Gastroesophageal sphincter (tissue), 4 donors: Measurements from ENCODE around the gene PF4V1. TPM values are rescaled to one million over a fixed set of nuclear protein-coding genes. Genes with fewer than 3 reads are reported as not detected.
A peak's percentile ranks its signal among the peaks of the same experiment; 100 is the strongest.
"Not testable (repeated sequence)": the region's sequence is repeated elsewhere in the genome, so short reads cannot be mapped to it uniquely, and the experiment has no call there.

Source experiments
- ATAC-seq: fragments of 150-250 bp; one replicate; pipeline ENCODE4 v1.9.1; 2016; ENCODE audit warnings: mild to moderate bottlenecking, moderate library complexity
- H3K27ac ChIP-seq, 4 donors: fragments of 200-600 bp; sonication (generic) in 3 of 4; 1 replicate in 3 of 4; 2 replicates in 1 of 4; pipeline ENCODE4 v1.5.1; 2016 to 2019
- H3K27me3 ChIP-seq: fragments of 200-600 bp; sonication (generic); one replicate; pipeline ENCODE4 v1.5.1; 2019
- H3K36me3 ChIP-seq, 2 donors: fragments of 200-600 bp; sonication (generic); one replicate each; pipeline ENCODE4 v1.5.1; 2019; ENCODE audit warnings: control low read depth in 1 of 2
- H3K4me1 ChIP-seq, 3 donors: fragments of 200-600 bp; sonication (generic); 1 replicate in 2 of 3; 2 replicates in 1 of 3; pipeline ENCODE4 v1.5.1; 2016 to 2019; ENCODE audit warnings: control low read depth in 2 of 3
- H3K4me3 ChIP-seq, 2 donors: fragments of 200-600 bp; sonication (generic); one replicate each; pipeline ENCODE4 v1.5.1; 2019; ENCODE audit warnings: mild to moderate bottlenecking in 1 of 2, moderate library complexity in 1 of 2
- H3K9me3 ChIP-seq, 3 donors: fragments of 200-600 bp; sonication (generic); one replicate each; pipeline ENCODE4 v1.5.1; 2017 to 2019; ENCODE audit warnings: control low read depth in 2 of 3
- EP300 ChIP-seq: sonication (generic); formaldehyde crosslinking; IDR thresholded peaks from one replicate; pipeline ENCODE4 v1.6.1; 2017; ENCODE audit warnings: antibody characterized with exemption, mild to moderate bottlenecking
- POLR2A ChIP-seq, 2 donors: fragments of 450-650 bp; IDR thresholded peaks; one replicate each; pipeline ENCODE4 v1.6.1; 2017; ENCODE audit warnings: antibody characterized with exemption in 2 of 2, mild to moderate bottlenecking in 2 of 2, moderate library complexity in 1 of 2
- POLR2AphosphoS5 ChIP-seq: sonication (generic); formaldehyde crosslinking; IDR thresholded peaks from one replicate; pipeline ENCODE4 v1.6.1; 2017; ENCODE audit warnings: antibody characterized with exemption
- WGBS, 2 donors: methylation state at CpG; one replicate each; pipeline ENCODE4 v1.1.5; 2018; ENCODE audit warnings: low coverage in 1 of 2; 5-methylcytosine and 5-hydroxymethylcytosine counted together
- total RNA-seq, 4 donors: library from RNA; depleted of rRNA; stranded (reverse); fragments of >200 nt; gene quantifications; one replicate each; pipeline ENCODE4 v1.1.0, GENCODE V29; 2016
- TF ChIP-seq, protein P1 (sequence below), 4 experiments: fragments of 200-600 bp in 2 of 4; fragments of 450-650 bp in 2 of 4; sonication (generic) in 1 of 4; IDR thresholded peaks; one replicate each; pipeline ENCODE4 v1.5.1; 2017 to 2019; ENCODE audit warnings: antibody characterized with exemption in 4 of 4, mild to moderate bottlenecking in 2 of 4, moderate library complexity in 2 of 4

PF4V1 gene
- total RNA-seq, 4 donors from 2014 or later = not detected

GRCh38 chr4:73897380-73898136 lies 44.5 kb downstream of the PF4V1 start:
- ATAC-seq = peak; percentile 72
- Histone ChIP-seq H3K27ac (no peak overlapping the region), H3K36me3 (no peaks in the 10 kb centered on the region), H3K4me1 (no peaks in the 10 kb centered on the region), H3K9me3 (no peaks in the 10 kb centered on the region), H3K4me3 (no peak overlapping the region), H3K27me3 (no peaks in the 10 kb centered on the region)
- TF ChIP-seq POLR2A (IDR thresholded peaks at IDR 0.05) (no peak), EP300 (no peak), POLR2AphosphoS5 (no peak)
- TF ChIP-seq, protein P1, sequence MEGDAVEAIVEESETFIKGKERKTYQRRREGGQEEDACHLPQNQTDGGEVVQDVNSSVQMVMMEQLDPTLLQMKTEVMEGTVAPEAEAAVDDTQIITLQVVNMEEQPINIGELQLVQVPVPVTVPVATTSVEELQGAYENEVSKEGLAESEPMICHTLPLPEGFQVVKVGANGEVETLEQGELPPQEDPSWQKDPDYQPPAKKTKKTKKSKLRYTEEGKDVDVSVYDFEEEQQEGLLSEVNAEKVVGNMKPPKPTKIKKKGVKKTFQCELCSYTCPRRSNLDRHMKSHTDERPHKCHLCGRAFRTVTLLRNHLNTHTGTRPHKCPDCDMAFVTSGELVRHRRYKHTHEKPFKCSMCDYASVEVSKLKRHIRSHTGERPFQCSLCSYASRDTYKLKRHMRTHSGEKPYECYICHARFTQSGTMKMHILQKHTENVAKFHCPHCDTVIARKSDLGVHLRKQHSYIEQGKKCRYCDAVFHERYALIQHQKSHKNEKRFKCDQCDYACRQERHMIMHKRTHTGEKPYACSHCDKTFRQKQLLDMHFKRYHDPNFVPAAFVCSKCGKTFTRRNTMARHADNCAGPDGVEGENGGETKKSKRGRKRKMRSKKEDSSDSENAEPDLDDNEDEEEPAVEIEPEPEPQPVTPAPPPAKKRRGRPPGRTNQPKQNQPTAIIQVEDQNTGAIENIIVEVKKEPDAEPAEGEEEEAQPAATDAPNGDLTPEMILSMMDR (IDR thresholded peaks at IDR 0.05) = no peak
- WGBS, 2 donors = 41 to 56% methylated on average over 4 of the region's 4 CpGs

DNA sequence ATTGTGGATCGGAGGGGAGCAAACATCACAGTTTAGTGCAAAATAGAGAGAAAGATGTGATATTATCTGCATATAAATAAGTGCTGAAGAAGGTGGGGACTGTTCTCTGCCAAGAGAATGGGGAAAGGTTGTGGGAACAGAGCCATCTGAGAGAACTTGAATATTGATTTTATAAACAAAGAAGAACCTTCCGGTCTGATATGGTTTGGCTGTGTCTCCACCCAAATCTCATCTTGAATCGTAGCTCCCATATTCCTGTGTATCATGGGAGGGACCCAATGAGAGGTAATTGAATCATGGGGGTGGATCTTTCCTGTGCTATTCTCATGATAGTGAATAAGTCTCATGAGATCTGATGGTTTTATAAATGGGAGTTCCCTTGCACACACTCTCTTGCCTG lies 46.2 kb downstream of the PF4V1 start:
- 59 to 62% methylated on average over 2 to 3 of the region's 3 CpGs for WGBS, 2 donors
- H3K9me3 ChIP-seq, H3K4me1 ChIP-seq, H3K36me3 ChIP-seq, H3K27ac ChIP-seq, H3K27me3 ChIP-seq, H3K4me3 ChIP-seq, ATAC-seq: not testable (repeated sequence)

GRCh38 chr4:73901031-73901430 lies 47.9 kb downstream of the PF4V1 start:
- no peaks in the 10 kb centered on the region for H3K9me3 ChIP-seq
- ATAC-seq = no peak
- 54 to 89% methylated on average over 2 to 5 of the region's 5 CpGs for WGBS, 2 donors
- H3K36me3 ChIP-seq = no peaks in the 10 kb centered on the region
- H3K27me3 ChIP-seq = no peaks in the 10 kb centered on the region
- no peak overlapping the region for H3K4me3 ChIP-seq
- no peaks in the 10 kb centered on the region for H3K4me1 ChIP-seq
- TF ChIP-seq POLR2A (IDR thresholded peaks at IDR 0.05) (no peak), POLR2AphosphoS5 (no peak), EP300 (no peak)
- TF ChIP-seq, protein P1 (IDR thresholded peaks at IDR 0.05) = no peak
- no peak overlapping the region for H3K27ac ChIP-seq

- Histone ChIP-seq H3K4me1 (no peaks in the 10 kb centered on the region), H3K9me3 (no peaks in the 10 kb centered on the region), H3K4me3 (no peak overlapping the region), H3K36me3 (no peaks in the 10 kb centered on the region), H3K27ac (no peak overlapping the region), H3K27me3 (no peaks in the 10 kb centered on the region)
- TF ChIP-seq POLR2A (IDR thresholded peaks at IDR 0.05) = no peak
- no peak for TF ChIP-seq POLR2AphosphoS5
- TF ChIP-seq, protein P1 (IDR thresholded peaks at IDR 0.05) = no peak
- TF ChIP-seq EP300 = no peak
- no peak for ATAC-seq
- 73 to 77% methylated on average over 1 of the region's 1 CpG for WGBS, 2 donors
These were observed 49.0 kb downstream of the PF4V1 start for GRCh38 chr4:73902038-73902637.

DNA sequence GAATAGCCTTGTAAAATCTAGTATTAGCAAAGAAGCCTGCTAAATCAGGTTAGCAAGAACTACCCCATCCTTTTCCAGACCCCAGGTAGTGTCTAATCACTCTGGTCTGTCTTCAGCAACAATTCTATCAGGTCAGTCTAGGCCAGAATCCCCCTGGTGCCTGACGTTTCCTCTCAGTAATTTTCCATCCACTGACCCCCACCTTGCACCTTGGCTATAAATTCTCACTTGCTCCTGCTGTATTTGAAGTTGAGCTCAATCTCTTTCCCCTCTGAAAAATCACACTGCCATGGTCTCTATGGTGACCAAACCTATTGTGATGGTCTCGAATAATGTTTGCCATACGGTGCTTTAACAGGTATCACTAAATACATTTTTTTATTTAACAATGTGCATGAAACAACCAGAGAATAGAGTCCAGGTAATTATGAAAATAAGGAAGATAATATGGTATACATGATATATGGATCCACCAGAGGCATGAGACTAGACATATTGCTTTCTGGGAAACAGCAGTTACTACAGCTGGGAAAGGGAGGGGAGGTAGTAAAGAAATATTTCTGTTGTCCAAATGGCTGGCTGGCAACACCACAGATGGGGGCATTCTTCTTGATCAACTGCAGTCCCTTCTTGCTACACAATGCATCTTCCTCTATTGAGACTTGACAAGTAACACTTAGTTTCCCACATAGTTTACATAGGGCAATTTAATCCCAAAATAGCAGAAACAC lies 49.9 kb downstream of the PF4V1 start:
- Histone ChIP-seq H3K27me3 (no peaks in the 10 kb centered on the region), H3K4me3 (no peak overlapping the region), H3K4me1 (no peaks in the 10 kb centered on the region), H3K9me3 (no peaks in the 10 kb centered on the region), H3K36me3 (no peaks in the 10 kb centered on the region), H3K27ac (no peak overlapping the region)
- TF ChIP-seq, protein P1 (IDR thresholded peaks at IDR 0.05) = no peak
- TF ChIP-seq POLR2AphosphoS5 = no peak
- no peak for TF ChIP-seq POLR2A (IDR thresholded peaks at IDR 0.05)
- no peak for TF ChIP-seq EP300
- WGBS, 2 donors = 45 to 68% methylated on average over 3 of the region's 3 CpGs
- no peak for ATAC-seq

Other genes starting within 250 kb of the PF4V1 start
- gene RASSF6, start 232.9 kb upstream of the PF4V1 start, total RNA-seq = 1 to 10 TPM in 1 of 4 donors, under 1 TPM in 3; 0.15 to 3.8 (median 0.50) TPM
- gene CXCL8, start 112.7 kb upstream of the PF4V1 start, total RNA-seq = 1 to 10 TPM in 2 of 4 donors, under 1 TPM in 1, not detected in 1; 0.62 to 1.9 (median 1.2) TPM
- 1 to 10 TPM in 1 of 4 donors, not detected in 3; 1.1 TPM for gene CXCL6, start 16.6 kb upstream of the PF4V1 start, total RNA-seq
- gene CXCL1, start 16.1 kb downstream of the PF4V1 start, total RNA-seq = 10 to 100 TPM in 1 of 4 donors, 1 to 10 TPM in 2, not detected in 1; 1.6 to 10.5 (median 3.1) TPM
- not detected for gene PF4, start 128.7 kb downstream of the PF4V1 start, total RNA-seq
- gene PPBP, start 134.9 kb downstream of the PF4V1 start, total RNA-seq = not detected
- 1 to 10 TPM in 1 of 4 donors, under 1 TPM in 2, not detected in 1; 0.19 to 1.3 (median 0.42) TPM for gene CXCL5, start 145.4 kb downstream of the PF4V1 start, total RNA-seq
- 1 to 10 TPM in 1 of 4 donors, not detected in 3; 1.9 TPM for gene CXCL3, start 185.4 kb downstream of the PF4V1 start, total RNA-seq
- gene CXCL2, start 245.9 kb downstream of the PF4V1 start, total RNA-seq = 10 to 100 TPM in 1 of 4 donors, 1 to 10 TPM in 3; 2.5 to 22.8 (median 5.9) TPM